HG02973 (cell line): Measurements from ENCODE around the gene FBXO42.
A peak's percentile ranks its signal among the peaks of the same experiment; 100 is the strongest.

Experiments
- ATAC-seq: cut with Tn5 transposase; IDR thresholded peaks from one replicate; pipeline ENCODE4 v1.9.1; 2021; ENCODE audit warnings: moderate library complexity; ENCODE audit not compliant: unreplicated experiment

FBXO42 gene

DNA sequence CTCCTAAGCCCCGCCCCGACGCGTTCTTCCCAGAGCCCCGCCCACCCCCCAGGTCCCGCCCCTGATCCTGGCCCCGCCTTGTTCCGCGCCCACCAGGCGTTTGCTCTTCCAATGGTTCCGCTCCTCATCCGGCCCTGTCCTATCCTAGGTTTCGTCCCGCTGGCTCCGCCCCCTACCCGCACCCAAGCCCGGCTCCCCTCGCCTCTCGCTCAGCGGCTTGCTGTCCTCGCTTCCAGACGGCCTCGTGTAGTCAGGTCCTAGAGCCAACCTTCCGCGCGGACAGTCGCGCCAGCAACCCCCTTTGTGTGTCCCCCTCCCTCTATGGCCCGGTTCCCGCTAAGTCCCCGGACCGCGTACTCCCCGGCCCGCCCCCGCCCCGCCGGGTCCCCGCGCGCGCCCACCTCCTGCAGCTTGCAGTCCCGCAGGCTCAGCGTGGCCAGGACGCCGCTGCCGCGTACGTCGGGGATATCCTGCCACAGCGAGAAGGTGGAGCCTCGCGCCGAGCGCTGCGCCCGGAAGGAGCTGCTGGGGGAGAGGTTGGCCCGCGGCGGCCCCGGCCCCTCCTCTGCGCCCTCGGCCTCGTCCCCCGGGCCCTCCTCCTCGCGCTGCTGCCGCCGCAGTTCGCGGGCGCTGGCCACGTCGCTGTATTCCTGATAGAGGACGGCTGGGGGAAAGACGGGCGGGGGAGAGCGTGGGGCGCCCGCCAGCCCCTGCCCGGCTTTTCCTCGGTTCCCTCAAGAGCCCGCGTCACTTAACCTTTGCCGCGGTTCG, 145.5 kb downstream of the FBXO42 start:
- peak; percentile 70 for ATAC-seq

DNA sequence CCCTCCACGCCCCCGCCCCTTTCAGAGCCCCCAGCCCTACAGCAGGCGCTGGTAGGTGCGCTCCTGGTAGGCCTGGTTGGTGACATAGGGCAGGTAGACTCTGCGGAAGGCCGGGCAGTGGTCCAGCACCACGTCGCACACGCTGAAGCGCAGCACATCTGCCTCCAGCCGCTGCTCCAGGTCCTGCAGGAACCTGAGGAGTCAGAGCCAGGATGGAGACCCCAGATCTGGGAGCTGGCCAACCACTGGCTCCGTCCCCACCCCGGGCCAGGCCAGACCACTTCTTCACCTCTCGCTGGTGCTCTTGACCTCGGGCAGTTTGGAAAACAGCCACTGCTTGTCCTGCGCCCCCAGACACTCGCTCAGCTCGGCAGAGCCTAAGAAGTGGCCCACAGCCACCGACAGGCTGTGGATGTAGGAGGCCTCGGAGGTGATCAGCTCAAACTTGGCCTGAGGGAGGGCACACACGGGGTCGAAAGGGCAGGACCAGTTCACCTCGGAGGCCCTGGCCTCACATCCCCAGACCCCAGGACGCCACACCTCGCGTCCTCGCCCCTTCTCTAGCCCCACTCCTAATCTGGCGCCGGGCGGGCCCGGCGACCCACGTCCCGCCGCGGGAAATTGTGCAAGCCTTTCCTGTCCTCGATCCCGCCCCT, 146.3 kb downstream of the FBXO42 start:
- no peak for ATAC-seq

DNA sequence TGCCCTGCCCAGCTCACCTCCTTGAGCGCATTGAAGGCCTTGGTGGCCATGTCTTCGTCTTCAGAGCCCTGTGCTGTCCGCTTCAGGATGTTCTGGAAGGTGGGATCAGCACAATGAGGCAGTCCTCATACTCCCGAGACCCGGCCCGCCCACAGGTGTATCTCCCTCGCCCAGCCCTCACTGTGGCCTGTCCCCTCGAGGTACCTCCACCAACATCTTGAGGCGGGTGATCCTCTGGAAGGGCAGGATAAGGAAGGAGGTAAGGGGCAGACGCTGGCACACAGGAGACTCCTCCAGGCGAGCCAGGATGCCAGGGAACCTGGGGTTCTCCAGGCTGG, 147.0 kb downstream of the FBXO42 start:
- no peak for ATAC-seq

DNA sequence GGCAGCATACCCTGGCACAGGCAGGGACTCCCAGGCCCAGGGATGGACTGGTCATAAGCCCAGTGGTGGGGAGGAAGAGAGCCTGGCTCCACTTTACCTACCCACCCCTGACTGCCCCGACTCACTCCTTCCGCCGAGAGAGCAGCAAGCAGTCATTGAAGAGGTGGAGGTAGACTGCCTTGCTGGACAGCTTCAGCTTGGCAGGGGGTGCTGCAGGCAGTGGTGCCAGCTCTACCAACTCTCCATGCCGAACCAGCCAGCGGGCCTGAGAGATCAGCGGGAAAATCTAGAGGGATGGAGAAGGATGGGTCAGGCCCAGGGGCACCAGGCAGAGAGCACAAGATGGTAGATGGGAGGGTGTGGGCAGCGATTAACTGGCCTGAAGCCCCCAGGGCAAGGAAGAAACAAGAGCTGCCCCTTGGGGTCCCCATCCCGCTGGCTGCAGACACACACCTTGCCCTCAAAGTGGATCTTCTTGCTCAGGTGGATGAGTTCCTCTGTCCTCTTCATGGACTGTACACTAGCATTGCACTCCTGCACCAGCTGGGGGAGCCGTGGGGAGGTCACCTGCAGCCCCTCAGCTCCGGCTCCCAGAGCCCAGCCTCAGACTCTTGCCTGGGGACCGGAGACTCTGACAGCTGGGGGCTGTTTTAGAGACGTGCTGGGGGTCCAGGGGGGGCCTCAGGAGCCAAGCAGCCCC, 147.5 kb downstream of the FBXO42 start:
- no peak for ATAC-seq

DNA sequence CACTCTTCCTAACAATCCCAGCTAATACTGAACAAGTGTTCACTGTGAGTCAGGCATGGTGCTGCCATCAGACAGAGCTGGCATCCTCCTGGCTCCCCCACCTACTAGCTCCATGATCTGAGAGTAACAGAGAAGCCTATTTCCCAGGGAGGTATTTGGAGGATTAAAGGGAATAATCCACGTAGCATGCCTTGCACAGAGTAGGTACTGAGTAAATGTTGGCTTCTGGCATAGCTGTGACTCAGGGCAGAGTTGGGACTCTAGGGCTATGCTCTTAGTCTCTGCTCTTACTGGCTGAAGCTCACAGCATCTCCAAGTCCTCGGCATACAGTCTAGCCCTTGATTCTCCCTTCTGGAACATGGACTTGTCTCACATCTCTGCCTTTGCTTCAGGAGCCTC, 148.1 kb downstream of the FBXO42 start:
- ATAC-seq, result no peak

- no peak for ATAC-seq
These were observed 148.7 kb downstream of the FBXO42 start for GRCh38 chr1:16203550-16203949.

DNA sequence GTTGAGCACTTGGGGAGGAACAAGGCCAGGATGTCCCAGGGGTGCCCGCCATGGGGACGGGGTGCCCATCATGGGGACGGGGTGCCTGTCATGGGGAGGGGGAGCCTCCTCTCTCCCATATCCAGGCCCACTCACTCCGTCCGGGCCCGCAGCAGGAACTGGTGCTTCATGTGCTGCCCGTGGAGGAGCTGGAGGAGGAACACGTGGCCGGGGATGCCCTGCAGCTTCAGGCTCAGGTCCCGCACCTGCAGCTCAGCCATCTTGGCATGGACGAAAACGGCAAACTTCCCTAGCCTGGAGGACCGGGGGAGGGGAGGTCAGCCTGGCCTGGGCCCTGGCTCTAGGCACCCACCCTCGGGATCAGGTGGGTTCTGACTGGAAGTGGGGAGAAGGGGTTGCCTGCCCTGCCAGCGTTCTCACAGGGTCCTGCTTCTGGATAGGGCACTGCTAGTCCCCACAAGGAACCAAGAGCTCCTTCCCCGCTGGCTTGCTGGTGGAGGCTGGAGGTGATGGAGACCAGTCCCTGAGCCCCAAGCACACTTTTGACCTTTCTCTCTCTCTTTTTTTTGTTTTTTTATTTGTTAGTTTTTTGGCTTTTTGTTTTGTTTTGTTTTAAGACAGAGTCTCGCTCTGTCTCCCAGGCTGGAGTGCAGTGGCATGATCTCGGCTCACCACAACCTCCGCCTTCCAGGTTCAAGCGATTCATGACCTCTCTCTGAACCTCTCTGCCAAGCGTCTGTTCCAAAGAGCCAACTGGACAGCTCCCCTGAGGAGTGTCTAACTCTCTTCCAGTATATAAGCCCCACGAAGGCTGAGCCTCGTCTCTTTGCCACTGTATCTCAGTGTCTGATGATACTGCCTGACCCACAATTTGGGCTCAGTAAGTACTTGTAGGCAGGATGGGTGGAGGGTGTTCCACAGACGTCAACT, 149.7 kb downstream of the FBXO42 start:
- ATAC-seq, result no peak

DNA sequence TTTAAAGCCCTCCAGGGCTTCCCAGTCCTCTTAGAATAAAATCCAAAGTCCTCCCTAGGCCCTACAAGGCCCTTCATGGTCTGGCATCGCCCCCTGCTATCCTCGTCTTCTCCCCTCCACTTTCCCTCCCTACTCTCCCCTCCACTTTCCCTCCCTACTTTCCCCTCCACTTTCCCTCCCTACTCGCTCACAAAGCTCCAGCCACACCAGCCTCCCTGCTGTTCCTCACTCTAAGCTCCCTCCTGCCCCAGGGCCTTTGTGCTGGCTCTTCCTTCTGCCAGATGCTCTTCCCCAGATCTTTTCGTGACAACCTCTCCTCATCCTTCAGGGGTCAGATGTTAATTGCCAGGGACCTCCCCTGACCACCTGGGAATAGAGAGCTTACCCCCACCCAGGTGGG, 152.6 kb downstream of the FBXO42 start:
- no peak for ATAC-seq

- ATAC-seq, result no peak
These were observed 153.2 kb downstream of the FBXO42 start for GRCh38 chr1:16199157-16199501.

DNA sequence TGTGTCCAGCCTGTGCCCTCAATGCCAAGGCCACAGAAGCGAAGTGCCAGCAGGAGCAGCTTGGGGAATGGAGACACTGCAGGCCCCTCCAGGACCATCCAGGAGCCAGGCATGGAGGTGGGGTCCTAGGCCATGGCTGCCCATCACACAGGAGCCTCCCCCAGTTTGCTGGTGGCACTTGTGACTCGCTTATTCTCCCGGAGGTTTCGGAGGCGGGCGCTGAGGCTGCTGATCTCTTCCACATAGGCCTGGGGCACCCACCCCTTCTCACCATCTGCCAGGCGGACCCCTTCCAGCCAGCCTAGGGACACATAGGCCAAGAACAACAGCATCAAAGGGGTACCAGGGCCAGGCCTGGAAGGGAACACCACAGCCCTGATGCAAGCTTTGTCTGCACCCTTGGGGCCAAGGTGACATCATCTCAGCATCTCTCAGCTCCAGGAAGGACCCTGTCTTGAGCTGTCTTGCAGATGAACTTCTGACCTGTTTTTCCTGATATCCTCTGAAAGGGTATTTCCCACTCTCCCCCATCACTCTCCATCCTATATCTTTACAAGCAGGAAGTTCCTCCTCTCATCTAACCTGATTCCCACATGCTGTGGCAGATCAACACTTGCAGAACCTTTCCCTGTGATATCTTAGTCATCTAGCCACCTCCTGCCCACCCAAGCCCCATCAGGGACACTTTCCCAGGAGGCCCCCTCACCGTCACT, 153.7 kb downstream of the FBXO42 start:
- no peak for ATAC-seq

DNA sequence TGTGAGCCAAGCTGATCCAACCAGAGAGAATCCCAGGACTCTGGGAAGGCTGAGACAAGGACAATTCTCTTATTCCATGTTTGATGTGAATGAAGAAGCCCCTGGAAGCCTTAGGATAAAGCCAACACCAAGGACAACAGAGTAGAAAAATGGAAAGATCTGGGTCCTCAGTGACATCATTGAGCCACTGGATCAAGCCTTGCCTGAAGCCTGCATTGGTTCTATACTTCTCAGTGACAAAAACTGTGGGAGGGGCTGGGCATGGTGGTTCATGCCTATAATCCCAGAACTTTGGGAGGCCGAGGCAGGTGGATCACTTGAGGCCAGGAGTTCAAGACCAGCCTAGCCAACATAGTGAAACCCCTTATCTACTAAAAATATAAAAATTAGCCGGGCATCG, 155.4 kb downstream of the FBXO42 start:
- ATAC-seq, result no peak
